OCI-LY1 (cell line): ENCODE measurements around the gene TSR1.

ENCODE experiments used
- H2AFZ ChIP-seq: fragments of 200-600 bp; sonication (generic), shearing (Covaris generic); 2 replicates; pipeline ENCODE4 v1.6.0; 2014; ENCODE audit warnings: antibody characterized with exemption, mild to moderate bottlenecking, low read length
- H3F3A ChIP-seq: fragments of 200-600 bp; sonication (generic), shearing (Covaris generic); 2 replicates; pipeline ENCODE4 v1.6.0; 2014; ENCODE audit warnings: mild to moderate bottlenecking, antibody characterized with exemption, low read length, moderate library complexity; ENCODE audit not compliant: insufficient read depth
- H3K27ac ChIP-seq: fragments of 200-600 bp; sonication (generic); 2 replicates; pipeline ENCODE4 v1.5.1; 2014; ENCODE audit warnings: low read length, mixed run types, mild to moderate bottlenecking, low read depth; ENCODE audit not compliant: poor library complexity, severe bottlenecking
- H3K27me3 ChIP-seq: fragments of 200-600 bp; sonication (generic); 2 replicates; pipeline ENCODE4 v1.6.0; 2014; ENCODE audit warnings: antibody characterized with exemption, mild to moderate bottlenecking, low read length, moderate library complexity; ENCODE audit not compliant: insufficient read depth
- H3K36me3 ChIP-seq: fragments of 200-600 bp; sonication (generic); 2 replicates; pipeline ENCODE4 v1.6.1; 2014; ENCODE audit warnings: mild to moderate bottlenecking, antibody characterized with exemption, low read length, moderate library complexity, mixed read lengths; ENCODE audit not compliant: insufficient read depth
- H3K4me1 ChIP-seq: fragments of 200-600 bp; sonication (generic); 2 replicates; pipeline ENCODE4 v1.5.1; 2014; ENCODE audit warnings: mild to moderate bottlenecking, low read length, moderate library complexity; ENCODE audit not compliant: insufficient read depth, severe bottlenecking
- H3K4me2 ChIP-seq: fragments of 200-600 bp; sonication (generic), shearing (Covaris generic); 2 replicates; pipeline ENCODE4 v1.6.1; 2014; ENCODE audit warnings: low read length
- H3K4me3 ChIP-seq: fragments of 200-600 bp; sonication (generic); 2 replicates; pipeline ENCODE4 v1.5.1; 2014; ENCODE audit warnings: low read length, low read depth, mild to moderate bottlenecking, mixed read lengths; ENCODE audit not compliant: poor library complexity, severe bottlenecking
- H3K79me2 ChIP-seq: fragments of 200-600 bp; shearing (Covaris generic); 2 replicates; pipeline ENCODE4 v1.6.1; 2016; ENCODE audit warnings: mixed run types, low read length, mixed read lengths; ENCODE audit not compliant: insufficient read depth
- H3K9ac ChIP-seq: fragments of 200-600 bp; sonication (generic), shearing (Covaris generic); 2 replicates; pipeline ENCODE4 v1.6.1; 2014; ENCODE audit warnings: mild to moderate bottlenecking, low read length, mixed read lengths
- H3K9me2 ChIP-seq: fragments of 200-600 bp; sonication (generic), shearing (Covaris generic); 2 replicates; pipeline ENCODE4 v1.6.1; 2014; ENCODE audit warnings: low read depth, mild to moderate bottlenecking, low read length, mixed read lengths
- H3K9me3 ChIP-seq: fragments of 200-600 bp; shearing (Covaris generic); 2 replicates; pipeline ENCODE4 v1.6.1; 2014; ENCODE audit warnings: low read length, mixed read lengths
- H4K20me1 ChIP-seq: fragments of 200-600 bp; sonication (generic), shearing (Covaris generic); 2 replicates; pipeline ENCODE4 v1.6.0; 2016; ENCODE audit warnings: mild to moderate bottlenecking, low read length; ENCODE audit not compliant: insufficient read depth
- EZH2 ChIP-seq: fragments of 200-600 bp; sonication (generic), shearing (Covaris generic); IDR thresholded peaks from 2 replicates; pipeline ENCODE4 v1.8.0; 2017; ENCODE audit warnings: borderline replicate concordance, mixed run types, mild to moderate bottlenecking, antibody characterized with exemption, low read length, moderate library complexity, mixed read lengths
- TF ChIP-seq, protein P1 (sequence below): fragments of 200-600 bp; sonication (generic), shearing (Covaris generic); IDR thresholded peaks from 2 replicates; pipeline ENCODE4 v1.5.1; 2017; ENCODE audit warnings: mild to moderate bottlenecking, antibody characterized with exemption, low read length, moderate library complexity, mixed read lengths

The TSR1 gene

DNA sequence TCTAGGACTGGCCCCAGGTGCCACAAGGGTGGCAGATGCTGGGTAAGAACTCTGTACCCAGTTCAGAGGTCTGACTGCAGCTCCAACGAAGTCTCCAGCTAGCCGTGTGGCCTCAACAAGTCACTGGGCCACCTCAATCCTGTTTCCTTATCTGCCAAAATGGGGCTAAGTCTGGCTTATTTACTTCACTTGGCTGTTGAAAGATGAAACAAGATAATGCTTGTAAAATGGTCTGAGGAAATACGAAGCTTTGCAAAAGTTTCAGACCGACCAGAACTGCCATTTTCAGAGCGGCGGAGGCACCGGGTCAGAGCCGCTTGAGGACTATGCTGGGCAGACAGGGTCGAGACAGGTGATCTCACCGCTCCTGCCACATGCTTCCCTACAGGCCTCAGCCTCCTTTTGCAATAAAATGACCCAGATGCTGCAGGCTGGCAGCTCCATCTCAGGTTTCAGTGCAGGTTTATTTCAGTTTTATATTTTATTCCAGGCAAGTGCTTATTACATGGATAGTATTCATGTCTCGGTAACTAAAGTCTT lies 47.4 kb upstream of the TSR1 start:
- H3K36me3 ChIP-seq: peaks cover 12% of the 10 kb centered on the region; the same call in 1 of the 2 replicates

DNA sequence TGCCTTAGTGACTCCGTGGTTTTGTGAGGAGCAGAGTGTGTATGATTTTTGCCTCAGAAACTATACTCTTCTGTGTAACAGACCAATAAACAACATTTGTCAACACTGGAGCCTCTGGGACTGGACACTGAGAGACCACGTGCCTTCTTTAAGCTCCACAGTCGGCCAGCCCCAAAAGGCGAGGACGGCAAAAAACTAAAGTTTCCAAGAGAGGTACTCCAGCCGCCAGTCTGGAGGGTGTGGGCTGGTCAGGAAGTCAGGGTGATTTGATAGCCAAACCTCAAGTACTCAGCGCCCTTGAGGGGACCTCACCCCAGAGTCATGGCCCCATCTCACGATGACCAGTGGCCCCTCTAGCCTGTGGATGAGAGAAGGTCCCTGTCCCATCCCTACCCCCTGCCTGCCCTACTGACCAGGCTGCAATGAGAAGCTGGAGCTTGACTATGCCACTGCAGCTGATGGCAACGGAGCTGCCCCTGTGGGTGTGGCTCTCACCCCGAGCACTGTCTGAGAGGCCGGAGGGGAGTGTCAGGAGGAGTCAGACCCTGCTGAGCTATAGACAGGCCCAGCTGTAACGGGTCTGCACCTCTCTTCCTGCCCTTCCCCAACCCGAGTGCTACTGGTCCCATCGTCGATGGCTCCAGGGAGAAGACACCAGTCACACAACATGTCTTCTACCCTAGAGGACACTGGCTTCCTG lies 44.8 kb upstream of the TSR1 start:
- Histone ChIP-seq H3K4me2 (no peak overlapping the region), H3K36me3 (peaks cover 24% of the 10 kb centered on the region), H4K20me1 (no peaks in the 10 kb centered on the region), H3K27me3 (no peaks in the 10 kb centered on the region), H3K4me1 (peaks cover 9% of the 10 kb centered on the region), H3K9ac (no peak overlapping the region), H3K9me2 (no peaks in the 10 kb centered on the region), H3K79me2 (no peaks in the 10 kb centered on the region), H3K27ac (no peak overlapping the region), H3K4me3 (no peak overlapping the region), H3F3A (no peaks in the 10 kb centered on the region), H2AFZ (no peak overlapping the region), H3K9me3 (no peaks in the 10 kb centered on the region)
- no peak for TF ChIP-seq EZH2

More for the DNA sequence above, 47.4 kb upstream of the TSR1 start:
- H3K27me3 ChIP-seq: no peaks in the 10 kb centered on the region
- H3K27ac ChIP-seq: no peak overlapping the region
- H3K79me2 ChIP-seq: no peaks in the 10 kb centered on the region
- peaks cover 12% of the 10 kb centered on the region for H3K4me1 ChIP-seq
- no peaks in the 10 kb centered on the region for H3F3A ChIP-seq
- H3K9ac ChIP-seq: no peak overlapping the region
- H3K9me3 ChIP-seq: no peaks in the 10 kb centered on the region
- no peak overlapping the region for H3K4me2 ChIP-seq
- TF ChIP-seq, protein P1, sequence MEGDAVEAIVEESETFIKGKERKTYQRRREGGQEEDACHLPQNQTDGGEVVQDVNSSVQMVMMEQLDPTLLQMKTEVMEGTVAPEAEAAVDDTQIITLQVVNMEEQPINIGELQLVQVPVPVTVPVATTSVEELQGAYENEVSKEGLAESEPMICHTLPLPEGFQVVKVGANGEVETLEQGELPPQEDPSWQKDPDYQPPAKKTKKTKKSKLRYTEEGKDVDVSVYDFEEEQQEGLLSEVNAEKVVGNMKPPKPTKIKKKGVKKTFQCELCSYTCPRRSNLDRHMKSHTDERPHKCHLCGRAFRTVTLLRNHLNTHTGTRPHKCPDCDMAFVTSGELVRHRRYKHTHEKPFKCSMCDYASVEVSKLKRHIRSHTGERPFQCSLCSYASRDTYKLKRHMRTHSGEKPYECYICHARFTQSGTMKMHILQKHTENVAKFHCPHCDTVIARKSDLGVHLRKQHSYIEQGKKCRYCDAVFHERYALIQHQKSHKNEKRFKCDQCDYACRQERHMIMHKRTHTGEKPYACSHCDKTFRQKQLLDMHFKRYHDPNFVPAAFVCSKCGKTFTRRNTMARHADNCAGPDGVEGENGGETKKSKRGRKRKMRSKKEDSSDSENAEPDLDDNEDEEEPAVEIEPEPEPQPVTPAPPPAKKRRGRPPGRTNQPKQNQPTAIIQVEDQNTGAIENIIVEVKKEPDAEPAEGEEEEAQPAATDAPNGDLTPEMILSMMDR: no peak
- TF ChIP-seq EZH2: no peak
- H3K9me2 ChIP-seq: no peaks in the 10 kb centered on the region
- no peaks in the 10 kb centered on the region for H4K20me1 ChIP-seq
- no peak overlapping the region for H2AFZ ChIP-seq
- H3K4me3 ChIP-seq: no peak overlapping the region

DNA sequence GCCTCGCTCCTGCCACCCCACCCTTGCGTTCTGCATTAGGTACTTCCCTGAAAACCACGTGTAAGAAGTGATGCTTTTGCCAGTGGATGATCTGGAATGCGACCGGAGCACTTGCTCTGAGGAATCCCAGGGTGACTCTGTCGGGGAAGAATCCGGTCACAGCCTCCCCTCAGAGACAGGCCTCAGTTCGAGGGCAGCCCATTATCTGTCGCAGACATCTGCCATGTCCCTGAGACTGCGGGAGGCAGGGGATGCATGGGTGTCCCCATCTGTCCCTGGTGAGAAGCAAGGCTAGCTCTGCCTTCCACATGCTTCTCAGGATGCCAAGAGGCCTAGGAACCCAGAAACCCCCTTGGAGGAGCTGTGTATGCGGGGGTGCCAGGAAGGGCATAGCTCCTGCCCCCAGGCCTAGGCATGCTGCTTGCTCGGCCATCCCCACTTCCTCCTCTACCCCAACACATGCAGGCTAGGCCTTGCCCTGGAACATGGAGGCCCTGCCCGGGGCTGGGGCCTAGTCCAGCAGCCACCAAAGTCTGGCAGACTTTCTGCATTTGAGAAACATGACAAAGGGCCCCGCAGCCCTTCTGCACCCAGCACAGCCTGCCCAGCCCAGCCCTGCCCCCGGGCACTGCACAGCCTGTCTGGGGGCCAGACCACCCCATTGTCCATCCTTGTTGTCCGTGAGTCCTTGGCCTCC lies 44.1 kb upstream of the TSR1 start:
- H3K27me3 ChIP-seq: no peaks in the 10 kb centered on the region
- no peak overlapping the region for H2AFZ ChIP-seq
- no peaks in the 10 kb centered on the region for H3K79me2 ChIP-seq
- H3K9me2 ChIP-seq: no peaks in the 10 kb centered on the region
- no peak overlapping the region for H3K4me2 ChIP-seq
- peaks cover 4% of the 10 kb centered on the region for H3K4me1 ChIP-seq
- H3F3A ChIP-seq: no peaks in the 10 kb centered on the region
- TF ChIP-seq EZH2: no peak
- TF ChIP-seq, protein P1: no peak
- no peak overlapping the region for H3K9ac ChIP-seq
- H4K20me1 ChIP-seq: no peaks in the 10 kb centered on the region
- no peak overlapping the region for H3K27ac ChIP-seq
- H3K9me3 ChIP-seq: no peaks in the 10 kb centered on the region
- H3K4me3 ChIP-seq: no peak overlapping the region
- H3K36me3 ChIP-seq: peaks cover 30% of the 10 kb centered on the region
